GM21717 (cell line): Measurements from ENCODE around the gene KIF15.

ENCODE experiments used
- ATAC-seq: cut with Tn5 transposase; IDR thresholded peaks from one replicate; pipeline ENCODE4 v1.9.1; 2021; ENCODE audit warnings: mild to moderate bottlenecking, moderate library complexity; ENCODE audit not compliant: unreplicated experiment

Gene KIF15

GRCh38 chr3:44877333-44877732 is 115.7 kb downstream of the KIF15 start:
- ATAC-seq: no peak

DNA sequence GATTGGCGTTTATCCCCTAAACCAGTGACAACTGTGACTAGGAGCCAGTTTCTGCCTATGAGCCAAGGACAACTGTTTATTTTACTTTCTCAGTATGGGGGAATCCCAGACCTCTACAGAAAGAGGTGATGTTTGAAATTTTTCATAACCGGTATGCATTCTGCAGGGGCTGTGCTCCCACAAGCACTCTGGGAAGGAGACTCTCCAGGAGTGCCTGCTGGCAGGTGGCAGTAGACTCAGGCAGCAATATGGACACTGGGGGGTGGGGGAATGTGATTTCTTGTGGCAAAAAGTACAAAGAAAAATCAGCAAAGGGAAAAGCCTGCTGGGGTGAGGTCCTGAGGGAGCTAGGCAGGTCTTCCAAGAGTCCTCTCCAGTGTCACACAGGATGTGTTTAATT is 118.7 kb downstream of the KIF15 start:
- no peak for ATAC-seq

- no peak for ATAC-seq
Measured at GRCh38 chr3:44883213-44883955, 121.8 kb downstream of the KIF15 start.

GRCh38 chr3:44883999-44884431 is 122.4 kb downstream of the KIF15 start:
- no peak for ATAC-seq

GRCh38 chr3:44885618-44886017 is 124.0 kb downstream of the KIF15 start:
- no peak for ATAC-seq

DNA sequence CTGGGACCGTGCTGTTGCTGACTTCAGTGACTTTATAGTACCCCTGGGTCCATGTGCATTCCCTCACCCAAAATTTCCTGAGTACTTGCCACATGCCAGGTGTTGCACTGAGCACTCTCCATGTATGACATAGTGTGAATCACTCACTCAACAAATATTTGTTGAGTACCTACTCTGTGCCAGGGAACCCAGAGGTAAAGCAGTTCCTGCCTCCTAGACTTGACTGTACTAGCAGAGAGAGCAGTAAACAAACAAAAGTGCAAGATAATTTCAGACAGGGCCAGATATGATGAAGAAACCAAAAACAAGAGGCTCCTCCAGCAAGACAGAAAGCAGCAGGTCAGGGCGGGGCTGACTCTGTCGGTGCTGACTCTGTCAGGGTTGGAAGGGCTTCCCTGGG is 125.0 kb downstream of the KIF15 start:
- ATAC-seq: no peak

DNA sequence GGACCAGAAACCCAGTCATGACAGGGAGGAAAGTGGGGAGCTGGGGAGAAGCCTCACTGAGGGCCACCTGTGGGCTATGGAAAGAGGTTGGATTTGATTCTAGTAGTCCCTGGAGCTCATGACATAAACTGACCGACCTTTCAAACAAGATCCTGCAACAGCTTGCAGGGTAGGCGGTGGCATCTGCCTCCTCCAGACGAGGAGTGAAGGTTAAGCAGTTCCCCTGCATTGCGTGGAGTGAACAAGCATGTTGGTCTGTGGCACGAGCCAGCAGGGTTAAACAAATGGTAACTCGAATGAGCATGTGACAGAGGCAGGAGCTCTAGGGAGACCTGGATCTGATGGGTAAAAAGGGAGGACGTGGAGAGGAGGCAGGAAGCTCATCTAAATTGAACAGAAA is 125.5 kb downstream of the KIF15 start:
- ATAC-seq: no peak

- ATAC-seq: no peak
Measured at GRCh38 chr3:44890258-44890657, 128.7 kb downstream of the KIF15 start.

GRCh38 chr3:44890852-44891251 is 129.3 kb downstream of the KIF15 start:
- no peak for ATAC-seq

GRCh38 chr3:44892689-44893088 is 131.1 kb downstream of the KIF15 start:
- no peak for ATAC-seq

- ATAC-seq: no peak
Measured at GRCh38 chr3:44893097-44893496, 131.5 kb downstream of the KIF15 start.

DNA sequence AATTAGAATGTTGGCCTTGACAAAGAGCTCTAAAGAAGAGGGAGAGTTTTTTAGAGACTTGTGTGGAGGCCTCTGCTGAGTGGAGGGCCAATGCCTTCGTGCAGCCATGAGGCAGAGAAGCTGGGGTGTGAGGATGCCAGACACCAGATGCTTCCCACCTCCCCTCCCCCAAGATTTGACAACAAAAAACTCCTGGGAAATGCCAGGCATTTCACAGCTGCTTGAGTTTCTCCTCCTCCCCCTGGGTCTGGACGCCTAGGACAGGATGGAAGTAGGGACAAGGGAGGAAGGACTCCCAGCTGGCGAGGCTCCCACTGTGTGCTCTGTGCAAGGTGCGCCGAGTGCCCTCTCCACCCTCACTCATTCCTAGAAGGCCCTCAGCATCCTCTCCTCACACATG is 132.9 kb downstream of the KIF15 start:
- ATAC-seq: no peak

- ATAC-seq: no peak
Measured at GRCh38 chr3:44896440-44896839, 134.8 kb downstream of the KIF15 start.

- no peak for ATAC-seq
Measured at GRCh38 chr3:44899683-44900367, 138.2 kb downstream of the KIF15 start.

GRCh38 chr3:44902628-44903027 is 141.0 kb downstream of the KIF15 start:
- no peak for ATAC-seq
